ENCODE measurements around the gene SPACA9. TPM values are rescaled to one million over a fixed set of nuclear protein-coding genes. Genes with fewer than 3 reads are reported as not detected.

Gene SPACA9
- total RNA-seq, 2 donors from 2014 or later, result 5.2 to 5.8 TPM

- peaks cover 2 to 3% of the 10 kb centered on the region in 2 donors for H3K36me3 Mint-ChIP-seq (ENCODE audit: insufficient read depth in 2 of 2)
- DNase-seq (no peak), ATAC-seq (replicated peaks in 1 of 2) (no peak)
- H3K4me1 Mint-ChIP-seq (ENCODE audit: low read depth), result peaks cover 4% of the 10 kb centered on the region
- no peaks in the 10 kb centered on the region for H3K27me3 Mint-ChIP-seq (ENCODE audit: low read depth)
- no peaks in the 10 kb centered on the region for H3K9me3 Mint-ChIP-seq
- no peak overlapping the region for H3K4me3 Mint-ChIP-seq
- H3K27ac Mint-ChIP-seq, result no peak overlapping the region
These were observed 29.9 kb downstream of the SPACA9 start for GRCh38 chr9:132908635-132909034.

DNA sequence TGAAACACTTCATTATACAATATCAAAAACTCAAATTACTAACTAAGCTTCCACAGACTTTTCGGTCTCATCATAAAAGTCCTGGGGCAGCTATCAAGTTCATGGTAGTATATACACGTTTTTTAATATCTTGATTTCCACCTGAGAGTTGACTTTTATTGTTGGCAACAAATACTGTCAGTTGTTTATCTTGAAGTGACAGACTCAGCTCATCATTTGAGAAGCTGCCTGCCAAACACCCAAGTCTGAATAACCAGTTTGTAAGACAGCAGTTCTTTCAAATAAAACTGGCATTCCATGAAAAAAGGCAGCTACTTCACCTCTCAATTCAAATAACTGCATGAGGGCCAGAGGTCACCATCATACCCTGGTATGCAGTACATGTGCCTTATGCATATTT lies 30.6 kb downstream of the SPACA9 start:
- H3K4me3 Mint-ChIP-seq, result no peak overlapping the region

GRCh38 chr9:132910376-132910775 lies 31.7 kb downstream of the SPACA9 start:
- no peaks in the 10 kb centered on the region for H3K27me3 Mint-ChIP-seq (ENCODE audit: low read depth)
- peaks cover 2 to 3% of the 10 kb centered on the region in 2 donors for H3K36me3 Mint-ChIP-seq (ENCODE audit: insufficient read depth in 2 of 2)
- peaks cover 4% of the 10 kb centered on the region for H3K4me1 Mint-ChIP-seq (ENCODE audit: low read depth)
- H3K4me3 Mint-ChIP-seq, result no peak overlapping the region
- no peaks in the 10 kb centered on the region for H3K9me3 Mint-ChIP-seq
- no peak overlapping the region for H3K27ac Mint-ChIP-seq
- ATAC-seq (replicated peaks in 1 of 2) (no peak), DNase-seq (no peak)

More for the DNA sequence above, 30.6 kb downstream of the SPACA9 start:
- Mint-ChIP-seq H3K9me3 (no peaks in the 10 kb centered on the region), H3K27me3 (ENCODE audit: low read depth) (no peaks in the 10 kb centered on the region), H3K36me3 (ENCODE audit: insufficient read depth in 2 of 2) (peaks cover 2 to 3% of the 10 kb centered on the region in 2 donors), H3K4me1 (ENCODE audit: low read depth) (peaks cover 4% of the 10 kb centered on the region), H3K27ac (no peak overlapping the region)
- ATAC-seq (replicated peaks in 1 of 2), result no peak
- DNase-seq, result no peak

DNA sequence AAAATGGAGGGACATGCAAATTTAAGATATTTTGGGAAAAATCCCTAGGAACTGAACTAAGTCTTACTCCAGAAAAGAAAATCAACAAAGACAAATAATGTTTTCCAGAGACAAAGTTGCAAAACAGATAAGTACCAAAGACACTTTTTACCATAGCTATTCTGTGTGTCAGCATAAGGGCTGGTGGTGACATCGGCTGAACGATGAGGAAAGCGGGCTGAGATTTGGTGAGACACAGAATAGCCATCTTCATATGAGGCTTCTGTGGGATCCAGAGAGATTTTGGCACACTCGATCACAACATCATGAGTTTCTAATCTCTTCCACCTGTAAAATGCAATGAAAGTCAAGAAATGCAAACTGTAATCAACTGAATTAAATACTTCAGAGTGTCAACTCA lies 33.4 kb downstream of the SPACA9 start:
- no peak for ATAC-seq (replicated peaks in 1 of 2)
- no peak for DNase-seq
- Mint-ChIP-seq H3K4me1 (ENCODE audit: low read depth) (peaks cover 4% of the 10 kb centered on the region), H3K36me3 (ENCODE audit: insufficient read depth in 2 of 2) (peaks cover 2 to 6% of the 10 kb centered on the region in 2 donors), H3K9me3 (no peaks in the 10 kb centered on the region), H3K4me3 (no peak overlapping the region), H3K27me3 (ENCODE audit: low read depth) (no peaks in the 10 kb centered on the region), H3K27ac (no peak overlapping the region)

- Mint-ChIP-seq H3K36me3 (ENCODE audit: insufficient read depth in 2 of 2) (peaks cover 4 to 19% of the 10 kb centered on the region in 2 donors), H3K4me1 (ENCODE audit: low read depth) (no peaks in the 10 kb centered on the region), H3K27me3 (ENCODE audit: low read depth) (no peaks in the 10 kb centered on the region), H3K27ac (no peak overlapping the region), H3K9me3 (no peaks in the 10 kb centered on the region), H3K4me3 (no peak overlapping the region)
- ATAC-seq (replicated peaks in 1 of 2) (no peak), DNase-seq (no peak)
These were observed 36.2 kb downstream of the SPACA9 start for GRCh38 chr9:132914924-132915323.

DNA sequence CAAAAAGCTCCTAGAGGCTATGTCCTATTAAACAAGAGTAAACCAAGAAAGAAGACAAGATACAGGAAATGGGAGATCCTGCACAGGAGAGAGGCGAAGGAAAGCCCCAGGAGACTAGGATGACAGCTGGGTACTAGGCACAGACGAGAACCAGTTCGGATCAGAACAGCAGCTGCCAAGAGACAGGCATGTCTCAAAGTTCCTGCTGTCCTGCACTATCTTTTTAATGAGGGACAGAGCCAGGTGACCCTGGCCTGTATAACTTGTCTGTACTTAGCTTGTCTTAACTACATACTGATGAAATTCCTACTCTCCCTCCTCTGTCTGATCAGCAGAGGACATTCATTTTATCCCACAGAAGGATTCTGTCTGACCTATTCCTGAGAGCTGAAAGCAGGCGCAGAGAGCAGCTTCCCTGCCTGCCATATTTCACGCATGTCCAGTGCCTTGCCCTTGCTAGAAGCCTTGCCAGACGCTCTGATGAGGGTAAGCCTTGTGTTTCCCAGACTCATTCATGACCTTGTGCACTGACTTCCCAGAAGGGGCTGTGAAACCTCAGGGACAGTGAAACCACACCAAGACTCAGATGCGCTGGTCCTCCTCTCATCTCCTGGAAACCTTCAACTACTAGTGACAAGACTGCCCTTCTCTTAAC lies 41.0 kb downstream of the SPACA9 start:
- Mint-ChIP-seq H3K4me1 (ENCODE audit: low read depth) (no peaks in the 10 kb centered on the region), H3K27me3 (ENCODE audit: low read depth) (no peaks in the 10 kb centered on the region), H3K36me3 (ENCODE audit: insufficient read depth in 2 of 2) (peaks cover 5 to 33% of the 10 kb centered on the region in 2 donors), H3K27ac (no peak overlapping the region), H3K9me3 (no peaks in the 10 kb centered on the region), H3K4me3 (no peak overlapping the region)
- DNase-seq (no peak), ATAC-seq (replicated peaks in 1 of 2) (no peak)

- no peaks in the 10 kb centered on the region for H3K9me3 Mint-ChIP-seq
- H3K4me3 Mint-ChIP-seq, result no peak overlapping the region
- no peak for ATAC-seq (replicated peaks in 1 of 2)
- no peaks in the 10 kb centered on the region for H3K4me1 Mint-ChIP-seq (ENCODE audit: low read depth)
- no peak overlapping the region for H3K27ac Mint-ChIP-seq
- H3K36me3 Mint-ChIP-seq (ENCODE audit: insufficient read depth in 2 of 2), result peaks cover 9 to 32% of the 10 kb centered on the region in 2 donors
- DNase-seq, result no peak
- H3K27me3 Mint-ChIP-seq (ENCODE audit: low read depth), result no peaks in the 10 kb centered on the region
These were observed 44.7 kb downstream of the SPACA9 start for GRCh38 chr9:132923346-132923902.

GRCh38 chr9:132927704-132928103 lies 49.0 kb downstream of the SPACA9 start:
- no peak overlapping the region for H3K4me3 Mint-ChIP-seq
- no peak for ATAC-seq (replicated peaks in 1 of 2)
- DNase-seq, result no peak
- H3K36me3 Mint-ChIP-seq (ENCODE audit: insufficient read depth in 2 of 2), result peaks cover 5 to 13% of the 10 kb centered on the region in 2 donors
- H3K9me3 Mint-ChIP-seq, result no peaks in the 10 kb centered on the region
- H3K4me1 Mint-ChIP-seq (ENCODE audit: low read depth), result no peaks in the 10 kb centered on the region
- H3K27ac Mint-ChIP-seq, result no peak overlapping the region
- no peaks in the 10 kb centered on the region for H3K27me3 Mint-ChIP-seq (ENCODE audit: low read depth)

- H3K27me3 Mint-ChIP-seq (ENCODE audit: low read depth), result no peaks in the 10 kb centered on the region
- no peaks in the 10 kb centered on the region for H3K9me3 Mint-ChIP-seq
- ATAC-seq (replicated peaks in 1 of 2), result no peak
- no peak for DNase-seq
- peaks cover 4 to 5% of the 10 kb centered on the region in 2 donors for H3K36me3 Mint-ChIP-seq (ENCODE audit: insufficient read depth in 2 of 2)
- H3K27ac Mint-ChIP-seq, result no peak overlapping the region
- no peak overlapping the region for H3K4me3 Mint-ChIP-seq
- H3K4me1 Mint-ChIP-seq (ENCODE audit: low read depth), result peaks cover 8% of the 10 kb centered on the region
These were observed 52.6 kb downstream of the SPACA9 start for GRCh38 chr9:132931178-132931735.

- H3K9me3 Mint-ChIP-seq, result no peaks in the 10 kb centered on the region
- H3K36me3 Mint-ChIP-seq (ENCODE audit: insufficient read depth in 2 of 2), result no peaks in the 10 kb centered on the region
- no peak overlapping the region for H3K4me3 Mint-ChIP-seq
- H3K27ac Mint-ChIP-seq, result no peak overlapping the region
- no peaks in the 10 kb centered on the region for H3K27me3 Mint-ChIP-seq (ENCODE audit: low read depth)
- ATAC-seq (replicated peaks in 1 of 2), result no peak
- DNase-seq, result no peak
- peaks cover 8% of the 10 kb centered on the region for H3K4me1 Mint-ChIP-seq (ENCODE audit: low read depth)
These were observed 56.3 kb downstream of the SPACA9 start for GRCh38 chr9:132935026-132935425.

GRCh38 chr9:132937463-132937901 lies 58.8 kb downstream of the SPACA9 start:
- Mint-ChIP-seq H3K9me3 (no peaks in the 10 kb centered on the region), H3K4me1 (ENCODE audit: low read depth) (peaks cover 13% of the 10 kb centered on the region), H3K4me3 (no peak overlapping the region), H3K27ac (no peak overlapping the region), H3K36me3 (ENCODE audit: insufficient read depth in 2 of 2) (no peaks in the 10 kb centered on the region), H3K27me3 (ENCODE audit: low read depth) (no peaks in the 10 kb centered on the region)
- no peak for DNase-seq
- ATAC-seq (replicated peaks in 1 of 2), result no peak

DNA sequence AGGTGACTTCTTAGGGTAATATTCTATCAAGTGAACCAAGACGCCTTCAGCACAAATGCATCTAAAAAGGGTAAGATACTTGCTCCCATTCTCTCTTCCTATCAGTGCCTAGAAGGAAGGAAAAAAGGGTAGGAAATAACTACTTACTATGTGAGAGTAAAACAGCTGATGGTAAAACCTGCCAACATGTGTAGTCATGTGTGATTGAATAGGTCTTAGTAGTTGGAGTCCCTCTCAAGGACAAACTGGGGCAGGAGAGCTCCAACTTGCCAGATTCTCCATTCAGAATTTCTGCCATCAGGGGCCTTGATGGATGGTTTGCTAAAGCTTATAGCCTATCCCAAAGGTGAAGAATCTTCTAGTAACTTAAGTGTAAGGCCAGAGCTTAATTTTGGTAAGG lies 60.5 kb downstream of the SPACA9 start:
- H3K4me3 Mint-ChIP-seq, result no peak overlapping the region
- ATAC-seq (replicated peaks in 1 of 2), result no peak
- H3K27ac Mint-ChIP-seq, result no peak overlapping the region
- no peaks in the 10 kb centered on the region for H3K9me3 Mint-ChIP-seq
- H3K4me1 Mint-ChIP-seq (ENCODE audit: low read depth), result peaks cover 27% of the 10 kb centered on the region
- no peaks in the 10 kb centered on the region for H3K27me3 Mint-ChIP-seq (ENCODE audit: low read depth)
- DNase-seq, result no peak
- H3K36me3 Mint-ChIP-seq (ENCODE audit: insufficient read depth in 2 of 2), result no peaks in the 10 kb centered on the region
